A549 (cell line): Measurements from ENCODE around the gene RAMP1. TPM values are rescaled to one million over a fixed set of nuclear protein-coding genes. Genes with fewer than 3 reads are reported as not detected.

Experiments used
- ATAC-seq, 2 experiments: fragments of 200-7000 bp in 1 of 2; fragments of >200 bp in 1 of 2; cut with Nextera tagmentation in 1 of 2; cut with Tn5 transposase in 1 of 2; 3 replicates each; pipeline versions ENCODE4 v1.8.0 to v1.9.1; 2018 to 2020; ENCODE audit warnings: mild to moderate bottlenecking in 1 of 2, moderate library complexity in 1 of 2
- CTCF ChIA-PET: fragments of 300-600 bp; sonication (Branson Sonifier 250); formaldehyde crosslinking; extraction: SDS; loops from one replicate; lab custom pipeline; 2021; ENCODE audit warnings: antibody characterized with exemption, inconsistent platforms; lab: Yijun Ruan, JAX
- POLR2A ChIA-PET: fragments of 350-600 bp; formaldehyde crosslinking; extraction: SDS; loops from one replicate; lab custom pipeline; 2021; ENCODE audit warnings: antibody characterized with exemption, inconsistent platforms; lab: Yijun Ruan, JAX
- DNase-seq, 2 experiments: peaks; one replicate each; pipeline versions ENCODE4 v3.0.0 to v3.0.0-alpha.2; 2011 to 2016; ENCODE audit warnings: low read depth in 1 of 2, low spot score in 1 of 2
- FAIRE-seq: peaks from 2 replicates; lab custom pipeline; 2011; peaks lifted over from hg19 to GRCh38; lab: Jason Lieb, UNC
- H3K27ac ChIP-seq, 2 experiments: fragments of >200 bp; sonication (Bioruptor Twin); formaldehyde crosslinking; 3 replicates each; pipeline ENCODE4 v1.5.1; 2016 to 2017
- H3K4me1 ChIP-seq: fragments of >200 bp; sonication (Bioruptor Twin); formaldehyde crosslinking; 3 replicates; pipeline ENCODE4 v1.6.1; 2016
- H3K4me2 ChIP-seq: fragments of >200 bp; sonication (Bioruptor Twin); formaldehyde crosslinking; 3 replicates; pipeline ENCODE4 v1.6.1; 2016
- H3K4me3 ChIP-seq: fragments of >200 bp; sonication (Bioruptor Twin); formaldehyde crosslinking; 3 replicates; pipeline ENCODE4 v1.5.1; 2016
- H3K9me3 ChIP-seq: fragments of >200 bp; sonication (Bioruptor Twin); formaldehyde crosslinking; 3 replicates; pipeline ENCODE4 v1.6.1; 2016
- CBX8 ChIP-seq: fragments of 200-600 bp; sonication (generic); IDR thresholded peaks from 2 replicates; pipeline ENCODE4 v1.6.1; 2016
- CHD4 ChIP-seq: fragments of 200-600 bp; sonication (generic); IDR thresholded peaks from 2 replicates; pipeline ENCODE4 v1.6.1; 2016; ENCODE audit warnings: antibody characterized with exemption, mild to moderate bottlenecking, borderline replicate concordance
- EHMT2 ChIP-seq: fragments of 200-600 bp; sonication (generic); IDR thresholded peaks from 2 replicates; pipeline ENCODE4 v1.6.1; 2016; ENCODE audit warnings: antibody characterized with exemption, low read depth, mild to moderate bottlenecking, moderate library complexity
- ELK1 ChIP-seq: fragments of 150-350 bp; IDR thresholded peaks from 2 replicates; pipeline ENCODE4 v1.6.1; 2014; ENCODE audit warnings: low read depth, mild to moderate bottlenecking, low read length
- ESRRA ChIP-seq: fragments of 150-350 bp; IDR thresholded peaks from 2 replicates; pipeline ENCODE4 v1.6.1; 2014; ENCODE audit warnings: mild to moderate bottlenecking, low read length, borderline replicate concordance
- FOSL2 ChIP-seq, 2 experiments: fragments of 450-650 bp in 1 of 2; fragments of >200 bp in 1 of 2; sonication (Bioruptor Twin) in 1 of 2; formaldehyde crosslinking; IDR thresholded peaks; 2 replicates each; pipeline versions ENCODE4 v1.5.0 to v1.6.1; 2016 to 2020; ENCODE audit warnings: mild to moderate bottlenecking in 1 of 2, moderate library complexity in 1 of 2
- FOXS1 ChIP-seq: fragments of 250-450 bp; sonication (Bioruptor Pico); IDR thresholded peaks from 2 replicates; pipeline ENCODE4 v1.5.0; 2020; ENCODE audit warnings: mild to moderate bottlenecking, moderate library complexity
- HDAC2 ChIP-seq: fragments of 200-600 bp; sonication (generic); IDR thresholded peaks from 2 replicates; pipeline ENCODE4 v1.6.1; 2016
- HES2 ChIP-seq: fragments of >200 bp; sonication (Bioruptor Twin); formaldehyde crosslinking; IDR thresholded peaks from 2 replicates; pipeline ENCODE4 v1.6.1; 2016
- HOXB13 ChIP-seq: fragments of 250-450 bp; sonication (Bioruptor Pico); IDR thresholded peaks from 2 replicates; pipeline ENCODE4 v1.5.0; 2020; ENCODE audit warnings: low read depth, mild to moderate bottlenecking, moderate library complexity
- JUN ChIP-seq, 2 experiments: fragments of >200 bp; sonication (Bioruptor Twin); formaldehyde crosslinking; IDR thresholded peaks; 2 replicates in 1 of 2; 3 replicates in 1 of 2; pipeline ENCODE4 v1.6.1; 2016 to 2017
- MAFK ChIP-seq: fragments of 450-650 bp; IDR thresholded peaks from 2 replicates; pipeline ENCODE4 v1.6.1; 2014; ENCODE audit not compliant: partially characterized antibody
- MAX ChIP-seq: IDR thresholded peaks from 2 replicates; pipeline ENCODE4 v1.6.1; 2012
- NR3C1 ChIP-seq: fragments of >200 bp; sonication (Bioruptor Twin); formaldehyde crosslinking; IDR thresholded peaks from 3 replicates; pipeline ENCODE4 v1.6.1; 2017
- PBX3 ChIP-seq: IDR thresholded peaks from 2 replicates; pipeline ENCODE4 v1.6.1; 2012
- POLR2AphosphoS2 ChIP-seq: conservative IDR thresholded peaks from 2 replicates; pipeline ENCODE4 v1.6.1; 2012; ENCODE audit warnings: low read length, improper control_type of control experiment, inconsistent platforms
- RCOR1 ChIP-seq: fragments of 150-350 bp; IDR thresholded peaks from 2 replicates; pipeline ENCODE4 v1.6.1; 2014; ENCODE audit warnings: antibody characterized with exemption, low read length, low read depth
- RNF2 ChIP-seq: fragments of 200-600 bp; sonication (generic); IDR thresholded peaks from 2 replicates; pipeline ENCODE4 v1.6.1; 2016; ENCODE audit warnings: low read depth, mild to moderate bottlenecking, antibody characterized with exemption, moderate library complexity, borderline replicate concordance
- SREBF2 ChIP-seq: fragments of 450-650 bp; IDR thresholded peaks from 2 replicates; pipeline ENCODE4 v1.6.1; 2014; ENCODE audit warnings: mild to moderate bottlenecking, moderate library complexity
- USF2 ChIP-seq: fragments of 450-650 bp; IDR thresholded peaks from 2 replicates; pipeline ENCODE4 v1.6.1; 2014; ENCODE audit warnings: antibody characterized with exemption
- ZFP36 ChIP-seq: fragments of 450-650 bp; IDR thresholded peaks from 2 replicates; pipeline ENCODE4 v1.6.1; 2014; ENCODE audit warnings: borderline replicate concordance; ENCODE audit not compliant: partially characterized antibody
- ZNF302 ChIP-seq: fragments of 250-450 bp; sonication (Bioruptor Pico); IDR thresholded peaks from 2 replicates; pipeline ENCODE4 v1.9.0; 2021; ENCODE audit warnings: inconsistent platforms, mild to moderate bottlenecking, moderate library complexity
- WGBS: methylation state at CpG from one replicate; pipeline ENCODE4 v1.1.6; 2017; ENCODE audit errors: missing lambda C conversion rate; 5-methylcytosine and 5-hydroxymethylcytosine counted together
- polyA plus RNA-seq, 4 experiments: library from polyadenylated mRNA; depleted of rRNA in 3 of 4; stranded (reverse); fragments of >200 nt; fragmentation: RNase III in 1 of 4; extraction: RNeasy Plus Mini Kit Qiagen cat#74134 plus additional on column Dnase treatment in 1 of 4; gene quantifications; 2 replicates in 3 of 4; 3 replicates in 1 of 4; pipeline ENCODE4 v1.2.3, GENCODE V29; 2011 to 2017

Gene RAMP1
- polyA plus RNA-seq, 2 of the 4 experiments (the other 2 are of a cell fraction): not detected

GRCh38 chr2:237901932-237902850 is 42.8 kb downstream of the RAMP1 start:
- Histone ChIP-seq H3K4me1 (no peaks in the 10 kb centered on the region), H3K27ac (no peak overlapping the region), H3K4me3 (no peak overlapping the region), H3K4me2 (no peak overlapping the region), H3K9me3 (peaks cover 4% of the 10 kb centered on the region; the same call in 1 of the 3 replicates)
- WGBS: 75% methylated on average over 20 of the region's 22 CpGs
- ATAC-seq (no peak), FAIRE-seq (no peak), DNase-seq (no peak)
- ChIA-PET POLR2A (no interaction called here), CTCF (interaction anchor here (1.0 kb wide), 1 partner anchor 15 kb away, joined by 4 read pairs; no protein-coding TSS in a partner anchor)
- TF ChIP-seq SREBF2 (no peak), RNF2 (no peak), MAFK (no peak), ZFP36 (no peak), CBX8 (no peak)

- 58% methylated on average over 15 of the region's 15 CpGs for WGBS
- TF ChIP-seq PBX3 (no peak), RCOR1 (no peak), USF2 (no peak), FOXS1 (no peak), HOXB13 (no peak), JUN (IDR thresholded peaks at IDR 0.05) (no peak), HDAC2 (no peak), MAFK (no peak), ZNF302 (CRISPR knock-in tag) (no peak)
- DNase-seq (no peak), ATAC-seq (no peak), FAIRE-seq (no peak)
- H3K9me3 ChIP-seq: peaks cover 11% of the 10 kb centered on the region; the same call in 1 of the 3 replicates
- H3K4me1 ChIP-seq: no peaks in the 10 kb centered on the region
- no peak overlapping the region for H3K4me3 ChIP-seq
- no peak overlapping the region for H3K27ac ChIP-seq
- CTCF ChIA-PET: interaction anchor here (0.7 to 1.5 kb wide), 3 partner anchors 20 to 48 kb away, joined by 3 to 5 read pairs (median 4); no protein-coding TSS in a partner anchor
- POLR2A ChIA-PET: no interaction called here
- no peak overlapping the region for H3K4me2 ChIP-seq
Observed at GRCh38 chr2:237904831-237905599, 45.6 kb downstream of the RAMP1 start.

GRCh38 chr2:237907144-237907543 is 47.7 kb downstream of the RAMP1 start:
- 87% methylated on average over 1 of the region's 1 CpG for WGBS
- Histone ChIP-seq H3K27ac (no peak overlapping the region), H3K9me3 (peaks cover 11% of the 10 kb centered on the region; the same call in 1 of the 3 replicates), H3K4me2 (no peak overlapping the region), H3K4me3 (no peak overlapping the region), H3K4me1 (no peaks in the 10 kb centered on the region)
- POLR2A ChIA-PET: no interaction called here
- TF ChIP-seq NR3C1 (no peak), ZFP36 (no peak), EHMT2 (no peak), ELK1 (no peak), POLR2AphosphoS2 (no peak), MAX (no peak), CBX8 (no peak), ESRRA (no peak), CHD4 (no peak), HES2 (no peak), FOSL2 (IDR thresholded peaks at IDR 0.05) (no peak), FOSL2 (CRISPR knock-in tag; IDR thresholded peaks at IDR 0.05) (no peak)
- DNase-seq: no peak
- ATAC-seq: no peak
- no peak for FAIRE-seq
- CTCF ChIA-PET: no interaction called here
